RWPE1 (cell line): ENCODE data around the gene CDK14.

Experiments
- CTCF ChIA-PET: fragments of 350-600 bp; sonication (Branson Sonifier 250); formaldehyde crosslinking; extraction: SDS; loops from one replicate; lab custom pipeline; 2021; lab: Yijun Ruan, JAX
- POLR2A ChIA-PET: fragments of 400-600 bp; formaldehyde crosslinking; extraction: SDS; loops from one replicate; lab custom pipeline; 2020; ENCODE audit warnings: antibody characterized with exemption; ENCODE audit not compliant: low non-redundant PET; lab: Yijun Ruan, JAX
- DNase-seq: peaks from one replicate; pipeline ENCODE4 v3.0.0; 2012; ENCODE audit warnings: low spot score
- H3K27ac ChIP-seq: fragments of 450-650 bp; 2 replicates; pipeline ENCODE4 v1.5.1; 2017
- TF ChIP-seq, protein P1 (sequence below): fragments of 450-650 bp; conservative IDR thresholded peaks from 2 replicates; pipeline ENCODE4 v1.5.1; 2017; ENCODE audit warnings: low read depth, mild to moderate bottlenecking

Gene CDK14

DNA sequence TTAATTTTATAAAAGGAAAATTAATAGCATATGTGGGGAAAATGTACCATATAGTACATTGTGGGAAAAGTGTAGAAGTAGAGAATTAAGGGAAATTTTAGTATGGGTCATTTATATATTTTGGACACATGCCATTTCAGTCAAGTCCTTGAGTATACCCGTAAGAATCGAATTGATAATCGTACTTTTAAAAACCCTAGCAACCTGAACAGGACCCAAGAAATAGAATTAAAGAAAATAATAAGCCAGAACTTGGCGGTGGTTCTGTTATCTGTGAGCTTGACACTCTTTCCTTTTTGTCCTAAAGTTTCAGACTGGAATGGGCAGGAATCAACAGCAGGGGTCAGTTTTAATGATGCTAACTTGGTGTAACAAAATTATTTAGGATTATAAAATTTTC is 221.0 kb downstream of the CDK14 start:
- DNase-seq = no peak
- POLR2A ChIA-PET = no interaction called here
- CTCF ChIA-PET = no interaction called here
- TF ChIP-seq, protein P1, sequence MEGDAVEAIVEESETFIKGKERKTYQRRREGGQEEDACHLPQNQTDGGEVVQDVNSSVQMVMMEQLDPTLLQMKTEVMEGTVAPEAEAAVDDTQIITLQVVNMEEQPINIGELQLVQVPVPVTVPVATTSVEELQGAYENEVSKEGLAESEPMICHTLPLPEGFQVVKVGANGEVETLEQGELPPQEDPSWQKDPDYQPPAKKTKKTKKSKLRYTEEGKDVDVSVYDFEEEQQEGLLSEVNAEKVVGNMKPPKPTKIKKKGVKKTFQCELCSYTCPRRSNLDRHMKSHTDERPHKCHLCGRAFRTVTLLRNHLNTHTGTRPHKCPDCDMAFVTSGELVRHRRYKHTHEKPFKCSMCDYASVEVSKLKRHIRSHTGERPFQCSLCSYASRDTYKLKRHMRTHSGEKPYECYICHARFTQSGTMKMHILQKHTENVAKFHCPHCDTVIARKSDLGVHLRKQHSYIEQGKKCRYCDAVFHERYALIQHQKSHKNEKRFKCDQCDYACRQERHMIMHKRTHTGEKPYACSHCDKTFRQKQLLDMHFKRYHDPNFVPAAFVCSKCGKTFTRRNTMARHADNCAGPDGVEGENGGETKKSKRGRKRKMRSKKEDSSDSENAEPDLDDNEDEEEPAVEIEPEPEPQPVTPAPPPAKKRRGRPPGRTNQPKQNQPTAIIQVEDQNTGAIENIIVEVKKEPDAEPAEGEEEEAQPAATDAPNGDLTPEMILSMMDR = no peak
- no peak overlapping the region for H3K27ac ChIP-seq

DNA sequence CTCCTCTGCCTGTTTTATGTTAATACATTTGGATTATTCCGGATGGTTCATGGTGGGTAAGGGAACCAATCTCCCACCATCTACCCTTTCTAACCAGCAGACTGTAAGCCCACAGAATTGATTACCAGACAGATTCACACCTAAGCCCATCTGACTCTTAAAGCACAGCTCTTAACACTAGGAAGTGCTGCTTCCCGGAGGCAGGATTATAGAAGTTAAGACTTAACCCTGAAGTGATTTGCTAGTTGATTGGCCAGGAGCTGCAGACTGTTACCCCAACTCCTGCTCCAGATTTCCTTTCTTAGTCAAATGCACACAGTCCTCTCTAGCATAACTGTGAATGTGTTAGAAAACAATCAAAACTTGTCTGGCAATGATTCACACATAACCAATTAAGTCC is 221.7 kb downstream of the CDK14 start:
- ChIA-PET CTCF (interaction anchor here (0.6 kb wide), 1 partner anchor 219 kb away, joined by 3 read pairs; no protein-coding TSS in a partner anchor), POLR2A (no interaction called here)
- no peak overlapping the region for H3K27ac ChIP-seq
- no peak for DNase-seq
- TF ChIP-seq, protein P1 = no peak

DNA sequence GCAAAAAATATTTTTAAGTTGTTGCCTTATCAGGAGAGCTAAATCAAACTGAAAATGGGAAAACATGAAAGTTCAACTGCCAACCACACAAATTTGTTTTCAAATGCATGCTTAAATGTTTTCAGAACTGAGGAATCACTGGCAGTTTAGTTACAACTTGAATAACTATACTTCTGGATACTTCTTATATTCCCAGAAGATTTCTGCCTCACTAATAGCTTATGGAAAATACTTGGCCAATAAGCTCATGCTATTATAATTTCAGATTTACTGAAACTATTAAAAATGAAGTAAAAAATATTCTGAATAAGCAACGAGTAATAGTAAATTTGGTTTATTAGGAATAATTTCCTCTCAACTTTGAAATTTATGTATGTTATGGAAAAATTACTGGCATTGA is 222.2 kb downstream of the CDK14 start:
- CTCF ChIA-PET = interaction anchor here (0.6 kb wide), 1 partner anchor 218 kb away, joined by 3 read pairs; no protein-coding TSS in a partner anchor
- POLR2A ChIA-PET = no interaction called here

DNA sequence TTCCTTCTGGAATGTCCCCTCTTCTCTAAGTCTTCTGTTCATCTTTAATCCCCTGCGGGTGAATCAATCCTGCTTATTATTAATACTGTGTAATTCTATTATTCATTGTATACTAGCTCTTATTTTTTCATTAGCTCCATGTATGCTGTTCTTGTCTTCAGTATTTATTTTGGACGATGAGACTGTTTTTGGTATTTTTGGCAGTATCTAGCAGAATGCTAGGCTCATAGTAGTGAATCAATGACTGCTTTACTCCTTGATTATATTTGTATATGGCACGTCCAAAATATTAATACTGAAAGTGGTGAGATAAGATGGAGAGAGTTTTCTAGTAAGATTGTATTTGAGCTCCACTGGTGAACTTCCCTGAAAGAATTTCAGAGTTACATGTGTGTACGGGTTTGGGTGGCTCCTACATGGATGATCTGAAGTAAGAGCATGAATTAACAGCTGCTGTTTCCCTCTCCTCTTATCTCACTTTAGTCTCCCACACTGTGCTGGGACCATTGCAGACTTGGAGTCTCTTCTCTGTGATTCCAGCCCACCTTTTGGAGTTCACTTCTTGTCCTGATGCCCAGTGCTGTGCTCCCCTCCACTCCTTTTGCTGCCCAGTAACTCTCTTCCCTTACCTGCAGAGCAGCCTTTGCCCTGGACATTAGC is 226.0 kb downstream of the CDK14 start:
- DNase-seq = no peak
- POLR2A ChIA-PET = no interaction called here
- TF ChIP-seq, protein P1 = no peak
- H3K27ac ChIP-seq = no peak overlapping the region
- CTCF ChIA-PET = no interaction called here

More for the DNA sequence above, 222.2 kb downstream of the CDK14 start:
- H3K27ac ChIP-seq = no peak overlapping the region
- no peak for DNase-seq
- TF ChIP-seq, protein P1 = no peak

DNA sequence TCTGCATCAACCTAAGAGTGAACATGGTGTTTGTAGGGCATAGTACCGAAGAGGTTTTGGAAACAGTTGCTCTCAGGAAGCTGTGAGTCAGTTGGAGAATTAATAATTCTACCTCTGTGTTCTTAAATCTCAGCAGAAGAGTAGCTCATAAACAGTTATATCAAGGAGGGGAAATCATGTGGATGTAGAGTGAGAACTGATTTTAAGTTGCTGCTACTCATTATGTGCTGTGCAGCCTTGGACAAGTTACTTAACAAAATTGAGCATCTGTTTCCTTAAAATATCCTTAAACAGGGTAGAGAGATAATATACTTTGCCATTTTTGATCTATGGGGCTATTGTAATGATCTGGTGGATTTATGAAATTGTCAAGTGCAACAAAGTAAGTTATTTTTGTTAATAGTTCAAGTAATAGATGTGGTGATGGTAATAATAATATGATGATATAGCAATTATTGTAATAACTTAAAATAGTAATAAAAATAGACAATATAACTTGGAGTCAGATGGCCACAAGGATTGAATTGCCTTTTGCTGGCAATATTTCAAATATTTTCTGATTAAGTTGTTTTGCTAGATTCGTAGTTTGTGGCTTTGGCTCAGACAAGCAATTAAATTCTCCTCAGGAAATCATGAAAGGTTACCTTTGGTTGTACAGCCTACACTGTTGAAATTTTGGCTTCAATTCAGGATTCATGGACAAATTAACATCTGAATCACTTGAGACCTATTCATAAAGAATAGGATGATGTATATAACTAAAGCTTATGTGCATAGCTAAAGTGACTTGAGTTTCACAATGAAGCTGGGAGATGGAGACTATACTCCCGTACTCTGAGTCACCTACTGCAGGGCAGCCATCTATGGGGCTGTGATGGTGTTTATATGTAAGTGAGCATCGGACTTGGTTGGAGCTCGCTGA is 228.5 kb downstream of the CDK14 start:
- TF ChIP-seq, protein P1 = no peak
- peak; percentile 65 for DNase-seq
- CTCF ChIA-PET = no interaction called here
- H3K27ac ChIP-seq = no peak overlapping the region
- POLR2A ChIA-PET = no interaction called here

DNA sequence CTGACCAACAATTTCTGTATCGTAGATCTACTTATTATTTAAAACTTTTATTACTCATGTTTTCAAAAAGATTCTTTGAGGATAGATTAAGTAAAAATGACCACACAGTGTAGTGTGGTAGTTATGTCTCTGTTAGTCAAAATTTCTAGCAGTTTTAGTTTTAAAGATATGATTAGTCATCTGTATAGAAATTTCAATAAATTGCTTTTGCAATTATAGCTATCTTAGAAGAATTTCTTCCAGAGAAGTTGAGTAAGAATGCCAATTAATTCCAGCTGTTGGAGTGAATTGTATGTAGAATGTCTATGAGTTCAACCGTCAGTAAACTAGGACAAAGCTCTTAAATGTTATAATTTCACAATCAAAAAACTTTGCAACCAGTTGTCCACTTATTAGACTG is 229.7 kb downstream of the CDK14 start:
- no peak for DNase-seq
- POLR2A ChIA-PET = no interaction called here
- CTCF ChIA-PET = interaction anchor here (0.6 kb wide), 1 partner anchor 30 kb away, joined by 3 read pairs; no protein-coding TSS in a partner anchor
- TF ChIP-seq, protein P1 = no peak
- peak overlapping the region; percentile 77 for H3K27ac ChIP-seq
